Peyer's patch (tissue), 4 donors: ENCODE results near the gene OTUD6A. TPM values are rescaled to one million over a fixed set of nuclear protein-coding genes. Genes with fewer than 3 reads are reported as not detected.
"Not testable (repeated sequence)": the region's sequence is repeated elsewhere in the genome, so short reads cannot be mapped to it uniquely, and the experiment has no call there.

ENCODE experiments used
- DNase-seq, 3 donors: peaks; one replicate each; pipeline ENCODE4 v3.0.0-alpha.2; 2017 to 2019
- H3K27ac ChIP-seq, 4 donors: fragments of 200-600 bp; sonication (generic); one replicate each; pipeline ENCODE4 v1.5.1; 2016 to 2019
- H3K27me3 ChIP-seq, 2 donors: fragments of 200-600 bp; sonication (generic); one replicate each; pipeline ENCODE4 v1.5.1; 2019
- H3K36me3 ChIP-seq, 3 donors: fragments of 200-600 bp; sonication (generic); one replicate each; pipeline ENCODE4 v1.5.1; 2016 to 2019
- H3K4me1 ChIP-seq, 4 donors: fragments of 200-600 bp; sonication (generic); one replicate each; pipeline ENCODE4 v1.5.1; 2016 to 2019
- H3K4me3 ChIP-seq, 4 donors: fragments of 200-600 bp; sonication (generic); 1 replicate in 3 of 4; 2 replicates in 1 of 4; pipeline ENCODE4 v1.5.1; 2016 to 2019; ENCODE audit warnings: mild to moderate bottlenecking in 1 of 4
- H3K9me3 ChIP-seq, 4 donors: fragments of 200-600 bp; sonication (generic); one replicate each; pipeline ENCODE4 v1.5.1; 2016 to 2019; ENCODE audit warnings: mild to moderate bottlenecking in 1 of 4
- CTCF ChIP-seq, 6 experiments: fragments of 450-650 bp in 4 of 6; fragments of 200-600 bp in 2 of 6; sonication (generic) in 1 of 6; IDR thresholded peaks; one replicate each; pipeline ENCODE4 v1.5.1; 2017 to 2019; ENCODE audit warnings: antibody characterized with exemption in 6 of 6, mild to moderate bottlenecking in 3 of 6, moderate library complexity in 1 of 6
- POLR2A ChIP-seq, 2 donors: fragments of 450-650 bp; IDR thresholded peaks; one replicate each; pipeline ENCODE4 v1.5.1; 2017; ENCODE audit warnings: antibody characterized with exemption in 2 of 2, mild to moderate bottlenecking in 2 of 2, moderate library complexity in 2 of 2
- small RNA-seq, 2 donors: library from RNA; depleted of rRNA; stranded (forward); fragments of <200 nt; gene quantifications; one replicate each; pipeline ENCODE3, GENCODE V24; 2016
- total RNA-seq, 4 donors: library from RNA; depleted of rRNA; stranded (reverse); fragments of >200 nt; gene quantifications; one replicate each; pipeline ENCODE4 v1.1.0, GENCODE V29; 2016

Gene OTUD6A
- total RNA-seq, 4 donors from 2014 or later: not detected

DNA sequence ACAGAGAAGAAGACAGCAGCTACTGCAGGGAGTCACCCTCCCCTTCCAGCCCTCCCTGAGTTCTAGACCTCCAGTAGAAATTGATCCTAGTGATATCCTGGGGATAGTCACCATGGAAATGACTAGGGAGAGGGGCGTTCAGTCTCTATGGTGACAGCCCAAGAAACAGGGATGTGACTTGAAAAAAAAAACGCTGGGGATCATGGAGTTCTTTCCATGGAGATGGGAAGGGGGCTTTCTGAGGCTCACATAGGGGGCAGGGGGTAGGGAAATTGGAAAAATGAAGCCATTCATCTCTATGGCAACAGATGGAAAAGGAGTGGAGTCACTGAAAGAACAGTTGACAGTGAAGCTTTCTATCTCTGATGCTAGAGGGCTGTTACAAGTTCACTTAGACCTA is 43.0 kb downstream of the OTUD6A start:
- no peaks in the 10 kb centered on the region for H3K36me3 ChIP-seq
- H3K27me3 ChIP-seq: no peaks in the 10 kb centered on the region
- H3K9me3 ChIP-seq: no peaks in the 10 kb centered on the region
- no peak overlapping the region for H3K27ac ChIP-seq
- DNase-seq: no peak
- TF ChIP-seq POLR2A (IDR thresholded peaks at IDR 0.05) (no peak), CTCF (IDR thresholded peaks at IDR 0.05) (no peak)
- no peak overlapping the region for H3K4me3 ChIP-seq
- H3K4me1 ChIP-seq: no peaks in the 10 kb centered on the region

DNA sequence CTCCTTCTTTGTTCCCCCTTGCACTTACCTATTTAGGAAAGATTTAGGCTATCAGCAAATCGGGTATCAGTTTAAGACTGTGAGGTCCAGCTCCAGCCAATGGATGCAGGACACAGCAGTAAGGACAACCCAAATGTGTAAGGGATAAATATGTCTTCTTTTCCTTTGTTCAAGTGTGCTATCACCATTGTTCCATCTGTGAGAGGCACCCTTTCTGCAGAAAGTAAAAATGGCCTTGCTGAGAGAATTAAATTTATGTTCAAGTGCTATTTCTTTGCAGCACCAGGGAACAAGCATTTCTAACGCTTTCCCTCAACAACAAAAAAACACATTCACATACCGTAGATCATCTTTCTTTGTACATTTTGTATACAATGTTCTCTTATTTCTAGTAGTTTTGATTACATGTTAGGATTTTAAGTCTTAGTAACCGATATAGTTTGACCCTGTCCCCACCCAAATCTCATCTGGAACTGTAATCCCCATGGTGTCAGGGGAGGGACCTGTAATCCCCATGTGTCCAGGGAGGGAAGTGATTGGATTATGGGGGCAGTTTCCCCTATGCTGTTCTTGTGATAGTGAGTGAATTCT is 49.3 kb downstream of the OTUD6A start:
- not testable (repeated sequence) for H3K27me3 ChIP-seq, H3K9me3 ChIP-seq

More for the DNA sequence above, 49.3 kb downstream of the OTUD6A start:
- not testable (repeated sequence) for H3K27ac ChIP-seq, H3K4me1 ChIP-seq, H3K36me3 ChIP-seq, DNase-seq, H3K4me3 ChIP-seq

Small RNA genes lying within 50 kb of the gene (small RNA-seq; reads per million reads assigned to genes)
- 0 to 0.06 reads per million in 2 donors for gene MIR676

Other genes starting within 250 kb of the OTUD6A start
- gene AWAT2, start 12.5 kb upstream of the OTUD6A start, total RNA-seq: not detected
- 10 to 100 TPM; 66.2 to 83.0 (median 72.8) TPM for gene IGBP1, start 71.0 kb downstream of the OTUD6A start, total RNA-seq
- gene DGAT2L6, start 115.0 kb downstream of the OTUD6A start, total RNA-seq: not detected
- gene AWAT1, start 172.2 kb downstream of the OTUD6A start, total RNA-seq: not detected
- 10 to 100 TPM in 2 of 4 donors, 1 to 10 TPM in 2; 1.7 to 19.4 (median 13.2) TPM for gene P2RY4, start 197.7 kb downstream of the OTUD6A start, total RNA-seq
- 1 to 10 TPM in 2 of 4 donors, not detected in 2; 3.2 to 3.3 TPM for gene ARR3, start 205.9 kb downstream of the OTUD6A start, total RNA-seq
- gene RAB41, start 219.7 kb downstream of the OTUD6A start, total RNA-seq: not detected
- 10 to 100 TPM; 23.6 to 32.6 (median 28.2) TPM for gene PDZD11, start 227.5 kb downstream of the OTUD6A start, total RNA-seq
- 10 to 100 TPM in 1 of 4 donors, 1 to 10 TPM in 3; 1.3 to 17.3 (median 4.6) TPM for gene KIF4A, start 227.6 kb downstream of the OTUD6A start, total RNA-seq